ENCODE results near the gene BTBD1. TPM values are rescaled to one million over a fixed set of nuclear protein-coding genes. Genes with fewer than 3 reads are reported as not detected.

The BTBD1 gene
- polyA plus RNA-seq, 1 of the 3 experiments (the other 2 are of a cell fraction) = 34.4 TPM

GRCh38 chr15:83109532-83109931, 42.5 kb upstream of the BTBD1 start:
- Histone ChIP-seq H3K4me1 (ENCODE audit: control insufficient read depth in 1 of 2, insufficient read depth in 2 of 2, low read depth in 1 of 2, low read length in 1 of 2) (peaks cover 0 to 10% of the 10 kb centered on the region in 2 experiments; a peak in 1 of 4 replicates), H4K20me1 (ENCODE audit: insufficient read depth) (no peaks in the 10 kb centered on the region), H3K9me2 (no peaks in the 10 kb centered on the region), H3K4me3 (ENCODE audit: low read depth in 2 of 2, low read length in 1 of 2) (no peak overlapping the region), H3K9ac (no peak overlapping the region), H3F3A (replicated peaks; ENCODE audit: insufficient read depth) (no peaks in the 10 kb centered on the region), H3K27ac (ENCODE audit: low read depth in 2 of 2, low read length in 1 of 2) (no peak overlapping the region), H3K36me3 (replicated peaks in 1 of 2; ENCODE audit: control insufficient read depth in 1 of 2, insufficient read depth in 2 of 2, low read length in 1 of 2) (no peaks in the 10 kb centered on the region), H3K9me3 (no peaks in the 10 kb centered on the region), H3K4me2 (no peak overlapping the region), H3K27me3 (ENCODE audit: insufficient read depth) (peaks cover 8% of the 10 kb centered on the region; the same call in 1 of the 2 replicates), H3K79me2 (ENCODE audit: insufficient read depth) (no peaks in the 10 kb centered on the region), H2AFZ (ENCODE audit: low read depth) (no peak overlapping the region)
- TF ChIP-seq, protein P1, sequence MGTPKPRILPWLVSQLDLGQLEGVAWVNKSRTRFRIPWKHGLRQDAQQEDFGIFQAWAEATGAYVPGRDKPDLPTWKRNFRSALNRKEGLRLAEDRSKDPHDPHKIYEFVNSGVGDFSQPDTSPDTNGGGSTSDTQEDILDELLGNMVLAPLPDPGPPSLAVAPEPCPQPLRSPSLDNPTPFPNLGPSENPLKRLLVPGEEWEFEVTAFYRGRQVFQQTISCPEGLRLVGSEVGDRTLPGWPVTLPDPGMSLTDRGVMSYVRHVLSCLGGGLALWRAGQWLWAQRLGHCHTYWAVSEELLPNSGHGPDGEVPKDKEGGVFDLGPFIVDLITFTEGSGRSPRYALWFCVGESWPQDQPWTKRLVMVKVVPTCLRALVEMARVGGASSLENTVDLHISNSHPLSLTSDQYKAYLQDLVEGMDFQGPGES (IDR thresholded peaks at IDR 0.05; ENCODE audit: low read depth, low read length) = no peak
- TF ChIP-seq USF2 (IDR thresholded peaks at IDR 0.05; ENCODE audit: borderline replicate concordance, low read depth, low read length) (no peak), TCF12 (IDR thresholded peaks at IDR 0.05) (no peak), NFIC (IDR thresholded peaks at IDR 0.05; ENCODE audit: borderline replicate concordance) (no peak), POLR2AphosphoS5 (IDR thresholded peaks at IDR 0.05; ENCODE audit: low read depth, low read length) (no peak), EP300 (IDR thresholded peaks at IDR 0.05; ENCODE audit: borderline replicate concordance in 1 of 2, low read depth in 1 of 2, low read length in 1 of 2) (no peak), FOXJ3 (CRISPR knock-in tag; IDR thresholded peaks at IDR 0.05) (no peak), MXI1 (IDR thresholded peaks at IDR 0.05; ENCODE audit: low read depth, low read length) (no peak), CHD2 (IDR thresholded peaks at IDR 0.05; ENCODE audit: low read length, partially characterized antibody) (no peak)
- ChIA-PET POLR2A (no interaction called here), CTCF (interaction anchor here (0.8 to 1.2 kb wide), 2 partner anchors 98 to 139 kb away, joined by 4 to 5 read pairs; partner anchors contain the start of gene C15orf40)
- no peak for DNase-seq
- WGBS (ENCODE audit: low lambda C conversion rate) = 89% methylated on average over 12 of the region's 12 CpGs

DNA sequence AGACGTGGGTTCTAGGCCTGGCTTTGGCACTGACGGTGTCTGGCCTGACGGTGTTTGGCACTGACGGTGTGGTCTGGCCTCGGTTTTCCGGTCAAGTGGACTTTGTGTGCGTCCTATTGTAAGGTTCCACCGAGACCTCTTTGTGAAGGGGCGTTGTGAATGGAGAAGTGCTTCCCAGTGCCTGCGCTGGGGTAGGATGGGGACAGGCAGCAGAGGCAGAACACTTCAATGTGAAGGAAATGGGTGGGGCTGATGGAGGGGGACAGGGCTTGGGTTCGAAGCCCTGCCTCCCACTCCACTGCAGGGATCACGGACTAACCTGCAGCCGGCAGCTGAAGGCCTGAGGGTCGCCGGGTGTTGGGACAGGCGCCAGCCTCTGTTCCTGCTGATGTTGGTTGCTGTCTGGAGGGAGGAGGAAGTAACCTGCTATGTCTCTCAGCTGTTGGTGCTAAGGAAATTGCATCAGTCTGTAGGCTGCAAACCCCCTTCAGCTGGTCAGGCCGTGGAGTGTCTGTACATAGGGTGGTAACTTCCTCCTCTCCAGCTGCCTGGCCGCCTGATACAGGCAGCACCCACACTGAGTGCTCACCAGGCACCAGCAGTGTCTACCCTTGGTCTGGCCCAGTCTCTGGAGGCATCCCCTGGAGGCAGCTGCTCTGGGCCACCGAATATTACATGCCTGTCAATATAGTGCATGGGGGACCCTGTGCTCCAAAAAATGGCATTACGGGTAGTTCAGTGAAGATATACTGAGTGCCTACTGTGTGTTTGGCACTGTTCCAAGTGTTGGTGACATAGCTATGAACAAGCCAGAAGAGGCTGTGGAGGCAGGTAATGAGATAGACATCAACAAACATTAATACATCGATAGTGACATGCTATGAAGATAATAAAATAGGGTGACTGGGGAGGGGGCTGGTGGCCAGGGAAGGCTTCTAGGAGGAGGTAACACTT, 41.5 kb upstream of the BTBD1 start:
- WGBS (ENCODE audit: low lambda C conversion rate) = 84% methylated on average over 18 of the region's 21 CpGs
- Histone ChIP-seq H3K4me1 (ENCODE audit: control insufficient read depth in 1 of 2, insufficient read depth in 2 of 2, low read depth in 1 of 2, low read length in 1 of 2) (peaks cover 0 to 10% of the 10 kb centered on the region in 2 experiments; a peak in 1 of 4 replicates), H3K36me3 (replicated peaks in 1 of 2; ENCODE audit: control insufficient read depth in 1 of 2, insufficient read depth in 2 of 2, low read length in 1 of 2) (no peaks in the 10 kb centered on the region), H3K4me2 (no peak overlapping the region), H4K20me1 (ENCODE audit: insufficient read depth) (no peaks in the 10 kb centered on the region), H3K4me3 (ENCODE audit: low read depth in 2 of 2, low read length in 1 of 2) (no peak overlapping the region), H3K79me2 (ENCODE audit: insufficient read depth) (no peaks in the 10 kb centered on the region), H3F3A (replicated peaks; ENCODE audit: insufficient read depth) (no peaks in the 10 kb centered on the region), H3K9me3 (no peaks in the 10 kb centered on the region), H3K9me2 (no peaks in the 10 kb centered on the region), H3K27ac (ENCODE audit: low read depth in 2 of 2, low read length in 1 of 2) (no peak overlapping the region), H2AFZ (ENCODE audit: low read depth) (no peak overlapping the region), H3K27me3 (ENCODE audit: insufficient read depth) (peaks cover 8% of the 10 kb centered on the region; the same call in 1 of the 2 replicates), H3K9ac (no peak overlapping the region)
- POLR2A ChIA-PET = no interaction called here
- CTCF ChIA-PET = interaction anchor here (0.8 to 1.2 kb wide), 2 partner anchors 97 to 140 kb away, joined by 4 to 5 read pairs; partner anchors contain the start of gene C15orf40
- peak; percentile 33 for DNase-seq
- TF ChIP-seq, protein P2, sequence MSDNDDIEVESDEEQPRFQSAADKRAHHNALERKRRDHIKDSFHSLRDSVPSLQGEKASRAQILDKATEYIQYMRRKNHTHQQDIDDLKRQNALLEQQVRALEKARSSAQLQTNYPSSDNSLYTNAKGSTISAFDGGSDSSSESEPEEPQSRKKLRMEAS (IDR thresholded peaks at IDR 0.05; ENCODE audit: low read depth) = no peak
- TF ChIP-seq RCOR1 (IDR thresholded peaks at IDR 0.05; ENCODE audit: low read length) (no peak), REST (IDR thresholded peaks at IDR 0.05; ENCODE audit: low read depth, low read length) (no peak), TCF12 (IDR thresholded peaks at IDR 0.05) (no peak), MXI1 (IDR thresholded peaks at IDR 0.05; ENCODE audit: low read depth, low read length) (no peak), YY1 (IDR thresholded peaks at IDR 0.05; ENCODE audit: low read depth) (no peak), FOXM1 (IDR thresholded peaks at IDR 0.05; ENCODE audit: low read depth) (no peak), RFX5 (IDR thresholded peaks at IDR 0.05; ENCODE audit: low read length) (no peak), SIN3A (IDR thresholded peaks at IDR 0.05; ENCODE audit: borderline replicate concordance, low read depth, low read length) (no peak), GATA2 (CRISPR knock-in tag; IDR thresholded peaks at IDR 0.05) (no peak)
- TF ChIP-seq, protein P3, sequence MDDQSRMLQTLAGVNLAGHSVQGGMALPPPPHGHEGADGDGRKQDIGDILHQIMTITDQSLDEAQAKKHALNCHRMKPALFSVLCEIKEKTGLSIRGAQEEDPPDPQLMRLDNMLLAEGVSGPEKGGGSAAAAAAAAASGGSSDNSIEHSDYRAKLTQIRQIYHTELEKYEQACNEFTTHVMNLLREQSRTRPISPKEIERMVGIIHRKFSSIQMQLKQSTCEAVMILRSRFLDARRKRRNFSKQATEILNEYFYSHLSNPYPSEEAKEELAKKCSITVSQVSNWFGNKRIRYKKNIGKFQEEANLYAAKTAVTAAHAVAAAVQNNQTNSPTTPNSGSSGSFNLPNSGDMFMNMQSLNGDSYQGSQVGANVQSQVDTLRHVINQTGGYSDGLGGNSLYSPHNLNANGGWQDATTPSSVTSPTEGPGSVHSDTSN (IDR thresholded peaks at IDR 0.05) = no peak
